Upper lobe of left lung (tissue), 6 donors: ENCODE data around the gene MFAP4. TPM values are rescaled to one million over a fixed set of nuclear protein-coding genes. Genes with fewer than 3 reads are reported as not detected.

Experiments used
- ATAC-seq, 2 donors: fragments of 200-7000 bp; cut with Tn5 transposase; one replicate each; pipeline ENCODE4 v1.9.1; 2022; ENCODE audit warnings: mild to moderate bottlenecking in 2 of 2, moderate library complexity in 2 of 2; ENCODE audit not compliant: low FRiP score in 2 of 2
- DNase-seq, 2 donors: peaks; one replicate each; pipeline ENCODE4 v3.0.0-alpha.2; 2019 to 2020
- H3K27ac ChIP-seq, 4 donors: fragments of 200-600 bp; sonication (generic); one replicate each; pipeline ENCODE4 v1.5.1; 2016 to 2019
- H3K27me3 ChIP-seq, 4 donors: fragments of 200-600 bp; sonication (generic); one replicate each; pipeline ENCODE4 v1.5.1; 2017 to 2019
- H3K36me3 ChIP-seq, 4 donors: fragments of 200-600 bp; sonication (generic); one replicate each; pipeline ENCODE4 v1.5.1; 2016 to 2019
- H3K4me1 ChIP-seq, 4 donors: fragments of 200-600 bp; sonication (generic); one replicate each; pipeline ENCODE4 v1.5.1; 2018 to 2019
- H3K4me3 ChIP-seq, 4 donors: fragments of 200-600 bp; sonication (generic); one replicate each; pipeline ENCODE4 v1.5.1; 2017 to 2019; ENCODE audit warnings: mild to moderate bottlenecking in 2 of 4, moderate library complexity in 1 of 4
- H3K9me3 ChIP-seq, 4 donors: fragments of 200-600 bp; sonication (generic); one replicate each; pipeline ENCODE4 v1.5.1; 2018 to 2019
- EP300 ChIP-seq, 4 donors: sonication (generic); formaldehyde crosslinking; IDR thresholded peaks; one replicate each; pipeline ENCODE4 v1.5.1; 2017; ENCODE audit warnings: antibody characterized with exemption in 4 of 4, control low read depth in 2 of 4
- POLR2A ChIP-seq, 4 donors: fragments of 450-650 bp; IDR thresholded peaks; one replicate each; pipeline ENCODE4 v1.5.1; 2016 to 2017; ENCODE audit warnings: antibody characterized with exemption in 4 of 4, mild to moderate bottlenecking in 2 of 4
- POLR2AphosphoS5 ChIP-seq, 2 donors: sonication (generic); formaldehyde crosslinking; IDR thresholded peaks; one replicate each; pipeline ENCODE4 v1.5.1; 2017; ENCODE audit warnings: antibody characterized with exemption in 2 of 2
- WGBS, 2 donors: methylation state at CpG; one replicate each; pipeline ENCODE4 v1.1.5; 2017 to 2018; 5-methylcytosine and 5-hydroxymethylcytosine counted together
- total RNA-seq, 6 donors: library from RNA; depleted of rRNA in 4 of 6; stranded (reverse); fragments of >200 nt in 4 of 6; gene quantifications; one replicate each; pipeline versions ENCODE4 v1.1.0 to v1.2.1, GENCODE V29; 2016 to 2021
- TF ChIP-seq, protein P1 (sequence below), 6 experiments: fragments of 450-650 bp in 4 of 6; fragments of 200-600 bp in 2 of 6; sonication (generic) in 2 of 6; IDR thresholded peaks; one replicate each; pipeline ENCODE4 v1.5.1; 2016 to 2019; ENCODE audit warnings: antibody characterized with exemption in 6 of 6
- donor health status: DM: no; HTN: no; CAD: no; lungs with moderate emphysema.
- donor health status: DM: no; HTN: yes; CAD: no; lungs with severe emphysema.

MFAP4 gene
- total RNA-seq, 6 donors from 2014 or later: 24.1 to 280 (median 175) TPM

GRCh38 chr17:19411631-19412030 lies 24.6 kb upstream of the MFAP4 start:
- Histone ChIP-seq H3K4me3 (peak overlapping the region in 3 of 4 donors; percentile 26 to 39 (median 33)), H3K9me3 (no peaks in the 10 kb centered on the region), H3K4me1 (peaks cover 0 to 7% (median 1%) of the 10 kb centered on the region in 4 donors), H3K36me3 (no peaks in the 10 kb centered on the region), H3K27me3 (no peaks in the 10 kb centered on the region), H3K27ac (no peak overlapping the region)
- DNase-seq (peak in 1 of 2 donors; percentile 55), ATAC-seq (no peak)
- 70 to 78% methylated on average over 9 of the region's 9 CpGs for WGBS, 2 donors
- TF ChIP-seq EP300 (IDR thresholded peaks at IDR 0.05) (no peak), POLR2AphosphoS5 (IDR thresholded peaks at IDR 0.05) (no peak), POLR2A (IDR thresholded peaks at IDR 0.05) (no peak)
- TF ChIP-seq, protein P1, sequence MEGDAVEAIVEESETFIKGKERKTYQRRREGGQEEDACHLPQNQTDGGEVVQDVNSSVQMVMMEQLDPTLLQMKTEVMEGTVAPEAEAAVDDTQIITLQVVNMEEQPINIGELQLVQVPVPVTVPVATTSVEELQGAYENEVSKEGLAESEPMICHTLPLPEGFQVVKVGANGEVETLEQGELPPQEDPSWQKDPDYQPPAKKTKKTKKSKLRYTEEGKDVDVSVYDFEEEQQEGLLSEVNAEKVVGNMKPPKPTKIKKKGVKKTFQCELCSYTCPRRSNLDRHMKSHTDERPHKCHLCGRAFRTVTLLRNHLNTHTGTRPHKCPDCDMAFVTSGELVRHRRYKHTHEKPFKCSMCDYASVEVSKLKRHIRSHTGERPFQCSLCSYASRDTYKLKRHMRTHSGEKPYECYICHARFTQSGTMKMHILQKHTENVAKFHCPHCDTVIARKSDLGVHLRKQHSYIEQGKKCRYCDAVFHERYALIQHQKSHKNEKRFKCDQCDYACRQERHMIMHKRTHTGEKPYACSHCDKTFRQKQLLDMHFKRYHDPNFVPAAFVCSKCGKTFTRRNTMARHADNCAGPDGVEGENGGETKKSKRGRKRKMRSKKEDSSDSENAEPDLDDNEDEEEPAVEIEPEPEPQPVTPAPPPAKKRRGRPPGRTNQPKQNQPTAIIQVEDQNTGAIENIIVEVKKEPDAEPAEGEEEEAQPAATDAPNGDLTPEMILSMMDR (IDR thresholded peaks at IDR 0.05): no peak

- WGBS, 2 donors: 27 to 36% methylated on average over 22 to 23 of the region's 23 CpGs
- Histone ChIP-seq H3K4me3 (peak within 1 kb of the TSS in 3 of 4 donors; percentile 26 to 39 (median 33)), H3K9me3 (no peaks in the 10 kb centered on the region), H3K27ac (no peak within 1 kb of the TSS), H3K36me3 (no peaks in the 10 kb centered on the region), H3K4me1 (peaks cover 0 to 7% (median 1%) of the 10 kb centered on the region in 4 donors), H3K27me3 (no peaks in the 10 kb centered on the region)
- TF ChIP-seq POLR2AphosphoS5 (IDR thresholded peaks at IDR 0.05) (no peak), POLR2A (IDR thresholded peaks at IDR 0.05) (no peak), EP300 (IDR thresholded peaks at IDR 0.05) (no peak)
- TF ChIP-seq, protein P1 (IDR thresholded peaks at IDR 0.05): peak in 1 of 6 experiments; percentile 9
- peak in 1 of 2 donors; percentile 58 for DNase-seq
- ATAC-seq: peak in 1 of 2 donors; percentile 23
Measured at GRCh38 chr17:19410875-19411620, 24.1 kb upstream of the MFAP4 start, which contains the start of gene RNF112. Gene RNF112 (plus strand): TSS chr17:19411232. CDS start chr17:19411409, 177 bp downstream.

- ATAC-seq: no peak
- peaks cover 0 to 7% (median 1%) of the 10 kb centered on the region in 4 donors for H3K4me1 ChIP-seq
- no peak for DNase-seq
- H3K27me3 ChIP-seq: no peaks in the 10 kb centered on the region
- 80 to 93% methylated on average over 4 to 6 of the region's 6 CpGs for WGBS, 2 donors
- TF ChIP-seq, protein P1 (IDR thresholded peaks at IDR 0.05): no peak
- no peak for TF ChIP-seq POLR2AphosphoS5 (IDR thresholded peaks at IDR 0.05)
- TF ChIP-seq EP300 (IDR thresholded peaks at IDR 0.05): no peak
- TF ChIP-seq POLR2A (IDR thresholded peaks at IDR 0.05): no peak
- no peak overlapping the region for H3K27ac ChIP-seq
- no peaks in the 10 kb centered on the region for H3K9me3 ChIP-seq
- no peak overlapping the region for H3K4me3 ChIP-seq
- H3K36me3 ChIP-seq: no peaks in the 10 kb centered on the region
Measured at GRCh38 chr17:19410091-19410490, 23.1 kb upstream of the MFAP4 start.

- ATAC-seq (no peak), DNase-seq (no peak)
- Histone ChIP-seq H3K27me3 (no peaks in the 10 kb centered on the region), H3K36me3 (no peaks in the 10 kb centered on the region), H3K4me3 (no peak overlapping the region), H3K9me3 (no peaks in the 10 kb centered on the region), H3K4me1 (peaks cover 0 to 7% (median 1%) of the 10 kb centered on the region in 4 donors), H3K27ac (no peak overlapping the region)
- WGBS, 2 donors: 85 to 93% methylated on average over 3 of the region's 3 CpGs
- TF ChIP-seq EP300 (IDR thresholded peaks at IDR 0.05) (no peak), POLR2AphosphoS5 (IDR thresholded peaks at IDR 0.05) (no peak), POLR2A (IDR thresholded peaks at IDR 0.05) (no peak)
- TF ChIP-seq, protein P1 (IDR thresholded peaks at IDR 0.05): no peak
Measured at GRCh38 chr17:19409509-19409908, 22.5 kb upstream of the MFAP4 start.
